GM18508 (cell line): ENCODE data around the gene MED26.
"Not testable (repeated sequence)": the region's sequence is repeated elsewhere in the genome, so short reads cannot be mapped to it uniquely, and the experiment has no call there.

ENCODE experiments used
- ATAC-seq: cut with Tn5 transposase; IDR thresholded peaks from one replicate; pipeline ENCODE4 v1.9.1; 2021; ENCODE audit warnings: moderate number of reproducible peaks; ENCODE audit not compliant: insufficient read depth, unreplicated experiment

Gene MED26, protein sequence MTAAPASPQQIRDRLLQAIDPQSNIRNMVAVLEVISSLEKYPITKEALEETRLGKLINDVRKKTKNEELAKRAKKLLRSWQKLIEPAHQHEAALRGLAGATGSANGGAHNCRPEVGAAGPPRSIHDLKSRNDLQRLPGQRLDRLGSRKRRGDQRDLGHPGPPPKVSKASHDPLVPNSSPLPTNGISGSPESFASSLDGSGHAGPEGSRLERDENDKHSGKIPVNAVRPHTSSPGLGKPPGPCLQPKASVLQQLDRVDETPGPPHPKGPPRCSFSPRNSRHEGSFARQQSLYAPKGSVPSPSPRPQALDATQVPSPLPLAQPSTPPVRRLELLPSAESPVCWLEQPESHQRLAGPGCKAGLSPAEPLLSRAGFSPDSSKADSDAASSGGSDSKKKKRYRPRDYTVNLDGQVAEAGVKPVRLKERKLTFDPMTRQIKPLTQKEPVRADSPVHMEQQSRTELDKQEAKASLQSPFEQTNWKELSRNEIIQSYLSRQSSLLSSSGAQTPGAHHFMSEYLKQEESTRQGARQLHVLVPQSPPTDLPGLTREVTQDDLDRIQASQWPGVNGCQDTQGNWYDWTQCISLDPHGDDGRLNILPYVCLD

GRCh38 chr19:16628183-16628983, at the start of gene MED26:
TSS of gene MED26 (minus strand) at chr19:16628204. CDS start at chr19:16627943, 261 bp downstream.
- peak; percentile 44 for ATAC-seq

DNA sequence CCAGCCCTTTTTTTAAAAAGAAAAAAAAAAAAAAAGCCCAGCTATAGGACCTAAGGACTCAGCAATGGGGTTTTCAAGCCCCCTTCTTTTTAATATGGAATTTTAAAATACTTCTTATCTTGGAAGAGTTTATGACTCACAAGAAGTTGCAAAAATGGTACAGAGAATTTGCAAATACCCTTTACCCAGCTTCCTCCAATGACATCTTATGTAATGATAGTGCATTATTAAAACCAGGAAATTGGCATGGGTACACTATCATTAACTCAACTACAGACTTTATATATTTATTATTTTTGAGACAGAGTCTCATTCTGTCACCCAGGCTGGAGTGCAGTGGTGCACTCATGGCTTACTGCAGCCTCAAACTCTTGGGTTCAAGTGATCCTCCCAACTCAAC, 49.1 kb upstream of the MED26 start:
- ATAC-seq, result no peak

DNA sequence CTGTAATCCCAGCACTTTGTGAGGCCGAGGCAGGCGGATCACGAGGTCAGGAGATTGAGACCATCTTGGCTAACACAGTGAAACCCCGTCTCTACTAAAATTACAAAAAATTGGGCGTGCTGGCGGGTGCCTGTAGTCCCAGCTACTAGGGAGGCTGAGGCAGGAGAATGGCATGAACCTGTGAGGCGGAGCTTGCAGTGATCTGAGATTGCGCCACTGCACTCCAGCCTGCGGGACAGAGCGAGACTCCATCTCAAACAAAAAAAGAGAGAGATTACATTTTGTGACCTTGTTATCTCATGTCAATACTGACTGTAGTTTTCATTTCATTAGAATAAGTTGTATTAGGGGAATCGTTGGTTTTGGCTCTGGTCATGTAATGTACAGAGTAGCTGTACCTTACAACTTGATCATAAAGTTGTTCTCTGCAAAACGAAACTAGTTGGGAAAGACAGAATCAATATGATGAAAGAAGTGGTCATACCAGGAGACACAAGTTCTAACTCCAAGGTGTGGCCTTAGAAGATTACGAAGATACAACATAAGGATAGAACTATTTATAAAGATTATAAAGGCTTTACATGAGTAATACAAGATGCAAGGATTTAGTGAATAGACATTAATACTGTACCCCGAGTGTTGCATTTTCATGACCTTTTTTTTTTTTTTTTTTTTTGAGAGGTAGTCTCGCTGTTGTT, 48.2 kb upstream of the MED26 start:
- no peak for ATAC-seq

- ATAC-seq, result not testable (repeated sequence)
Measured at GRCh38 chr19:16673839-16674238, 45.8 kb upstream of the MED26 start.

DNA sequence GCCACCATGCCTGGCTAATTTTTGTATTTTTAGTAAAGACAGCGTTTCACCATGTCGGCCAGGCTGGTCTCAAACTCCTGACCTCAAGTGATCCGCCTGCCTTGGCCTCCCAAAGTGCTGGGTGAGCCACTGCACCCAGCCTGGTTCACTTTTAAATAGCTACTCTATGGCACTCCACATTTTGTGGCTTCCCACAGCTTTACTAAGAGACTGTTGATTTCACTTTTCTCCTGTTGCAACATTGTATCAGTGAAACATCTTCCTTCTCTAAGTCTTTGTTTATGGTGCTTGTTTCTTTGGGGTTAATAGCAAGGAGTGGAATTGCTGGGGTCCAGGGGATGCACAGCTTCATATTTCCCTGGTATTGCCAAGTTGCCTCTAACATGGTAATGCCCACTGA, 45.2 kb upstream of the MED26 start:
- no peak for ATAC-seq

GRCh38 chr19:16671652-16672274, 43.8 kb upstream of the MED26 start:
- no peak for ATAC-seq

DNA sequence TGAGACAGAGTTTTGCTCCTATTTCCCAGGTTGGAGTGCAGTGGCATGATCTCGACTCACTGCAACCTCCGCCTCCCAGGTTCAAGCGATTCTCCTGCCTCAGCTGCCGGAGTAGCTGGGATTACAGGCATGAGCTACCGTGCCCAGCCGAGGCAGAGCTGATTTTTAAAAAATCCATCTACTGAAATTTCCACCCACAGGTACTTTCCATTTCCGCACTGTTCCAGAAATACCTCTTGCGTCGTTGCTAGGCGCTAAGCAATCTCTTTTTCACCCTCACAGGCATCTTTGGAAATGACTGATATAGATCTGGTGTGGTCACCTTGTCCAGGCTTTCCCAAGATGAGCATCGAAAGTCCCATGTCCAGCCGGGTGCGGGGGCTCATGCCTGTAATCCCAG, 42.3 kb upstream of the MED26 start:
- no peak for ATAC-seq

DNA sequence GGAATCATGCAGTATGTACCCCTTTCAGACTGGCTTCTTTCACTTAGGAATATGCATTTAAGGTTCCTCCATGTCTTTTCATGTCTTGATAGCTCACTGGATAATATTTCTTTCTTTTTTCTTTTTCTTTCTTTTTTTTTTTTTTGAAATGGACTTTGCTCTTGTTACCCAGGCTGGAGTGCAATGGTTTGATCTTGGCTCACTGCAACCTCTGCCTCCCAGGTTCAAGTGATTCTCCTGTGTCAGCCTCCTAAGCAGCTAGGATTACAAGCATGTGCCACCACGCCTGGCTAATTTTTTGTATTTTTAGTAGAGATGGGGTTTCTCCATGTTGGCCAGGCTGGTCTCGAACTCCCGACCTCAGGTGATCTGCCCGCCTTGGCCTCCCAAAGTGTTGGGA, 40.7 kb upstream of the MED26 start:
- not testable (repeated sequence) for ATAC-seq

DNA sequence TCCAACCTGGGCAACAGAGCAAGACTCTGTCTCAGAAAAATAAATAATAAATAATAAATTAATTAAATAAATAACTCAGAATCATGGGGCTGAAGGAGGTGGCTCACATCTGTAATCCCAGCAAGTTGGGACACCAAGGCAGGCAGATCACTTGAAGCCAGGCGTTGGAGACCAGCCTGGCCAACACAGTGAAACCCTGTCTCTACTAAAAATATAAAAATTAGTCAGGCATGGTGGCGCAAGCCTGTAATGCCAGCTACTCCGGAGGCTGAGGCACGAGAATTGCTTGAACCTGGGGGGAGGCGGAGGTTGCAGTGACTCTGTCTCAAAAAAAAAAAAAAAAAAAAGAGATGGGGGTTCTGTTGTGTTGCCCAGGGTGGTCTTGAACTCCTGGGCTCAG, 40.2 kb upstream of the MED26 start:
- no peak for ATAC-seq

GRCh38 chr19:16661480-16662034, 33.6 kb upstream of the MED26 start:
- no peak for ATAC-seq

DNA sequence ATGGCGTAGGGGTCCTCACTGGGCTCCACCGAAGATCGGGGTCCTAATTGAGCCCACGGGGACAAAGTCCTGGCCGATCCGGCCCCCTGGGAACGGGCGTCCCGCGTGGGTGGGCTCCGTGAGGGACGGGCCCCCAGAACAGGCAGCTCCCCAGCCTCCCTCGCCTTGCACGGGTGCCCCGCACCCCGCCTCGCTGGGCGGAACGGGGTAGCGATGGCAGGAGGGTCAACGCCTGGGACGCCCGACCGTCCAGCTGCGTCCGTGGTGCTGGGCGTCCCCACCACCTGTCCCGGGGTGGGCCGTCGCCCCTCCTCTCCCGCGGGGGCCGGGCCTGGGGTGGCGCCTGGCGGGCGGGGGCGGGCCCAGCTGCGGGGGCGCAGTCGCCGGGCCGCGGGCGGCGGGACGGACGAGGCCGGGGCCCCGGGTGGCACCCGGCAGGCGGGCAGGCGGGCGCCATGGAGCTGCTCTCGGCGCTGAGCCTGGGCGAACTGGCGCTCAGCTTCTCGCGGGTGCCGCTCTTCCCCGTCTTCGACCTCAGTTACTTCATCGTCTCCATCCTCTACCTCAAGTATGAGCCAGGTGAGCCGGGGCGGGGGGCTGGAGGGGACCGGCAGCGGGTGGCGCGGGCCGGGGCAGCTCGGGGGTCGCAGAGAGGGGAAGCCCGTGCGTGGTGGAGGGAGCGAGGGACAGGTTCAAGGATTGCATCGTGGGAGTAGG, 32.9 kb upstream of the MED26 start, which contains the start of gene TMEM38A:
TMEM38A (plus strand) TSS at position 377 of the 717 bp plus-strand sequence; CDS start at position 456, 79 bp downstream.
- no peak for ATAC-seq

DNA sequence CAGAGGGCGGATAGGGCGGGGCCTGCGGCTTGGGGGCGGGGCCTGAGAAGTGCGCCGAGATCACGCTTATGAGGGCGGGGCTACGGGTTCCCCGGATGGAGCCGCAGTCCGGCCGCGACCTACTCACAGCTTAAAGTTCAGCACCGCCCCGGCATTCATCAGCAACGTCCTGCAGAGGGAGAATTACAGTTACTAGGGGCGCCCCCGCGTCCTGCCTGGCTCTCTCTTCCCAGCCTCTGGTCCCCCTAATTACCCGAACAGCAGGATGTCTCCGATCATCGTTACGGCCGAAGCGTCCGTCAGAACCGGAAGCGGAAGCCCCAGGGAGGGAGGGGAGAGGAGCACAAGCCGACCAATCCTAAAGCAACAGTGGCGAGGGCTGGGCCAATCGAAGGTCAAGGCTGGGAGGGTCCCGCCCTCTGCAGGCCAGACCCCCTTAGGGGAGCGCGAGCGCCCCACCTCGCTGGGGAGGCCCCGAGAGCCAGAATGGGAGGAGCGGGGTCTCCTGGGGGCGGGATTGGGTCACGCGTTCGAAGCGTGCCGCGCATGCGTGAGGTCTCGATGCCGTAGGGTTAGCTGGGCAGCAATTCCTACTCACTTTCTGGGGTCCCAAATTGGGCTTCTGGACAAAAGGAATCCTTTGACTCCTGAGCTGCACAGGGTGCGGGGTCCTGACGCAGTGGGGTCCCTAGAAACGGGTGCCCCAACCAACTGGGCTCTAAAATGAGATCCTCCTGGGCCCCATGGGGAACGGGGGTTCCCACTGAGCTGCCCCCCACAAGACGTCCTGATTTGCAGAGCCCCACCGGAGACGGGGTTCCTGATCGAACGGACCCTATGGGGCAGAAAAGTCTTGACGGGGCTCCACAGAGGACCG, 32.1 kb upstream of the MED26 start, which contains the start of gene SMIM7:
SMIM7 (minus strand) TSS at position 313 of the 877 bp plus-strand sequence; CDS start at position 279, 34 bp downstream.
- peak; percentile 46 for ATAC-seq

DNA sequence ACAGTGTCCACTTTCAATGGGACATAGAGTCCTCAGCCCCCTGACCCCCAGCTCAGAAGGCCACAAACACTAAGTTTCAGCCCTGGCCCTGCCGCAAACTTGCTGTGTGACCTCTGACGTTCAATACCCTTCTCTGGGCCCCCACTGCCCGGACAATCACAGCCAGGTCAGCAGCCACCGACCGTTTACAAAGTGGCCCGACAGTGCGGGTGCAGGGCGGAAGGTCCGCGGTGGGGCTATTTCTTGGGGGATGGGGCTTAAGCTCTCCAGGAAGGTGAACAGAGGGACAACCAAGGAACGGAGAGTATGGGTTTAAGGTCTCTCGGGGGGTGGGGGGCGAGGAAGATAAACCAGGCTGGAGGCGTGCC, 31.4 kb upstream of the MED26 start:
- no peak for ATAC-seq

- no peak for ATAC-seq
Measured at GRCh38 chr19:16657384-16657783, 29.4 kb upstream of the MED26 start.

GRCh38 chr19:16655727-16656126, 27.7 kb upstream of the MED26 start:
- no peak for ATAC-seq

GRCh38 chr19:16654627-16655026, 26.6 kb upstream of the MED26 start:
- ATAC-seq, result no peak

DNA sequence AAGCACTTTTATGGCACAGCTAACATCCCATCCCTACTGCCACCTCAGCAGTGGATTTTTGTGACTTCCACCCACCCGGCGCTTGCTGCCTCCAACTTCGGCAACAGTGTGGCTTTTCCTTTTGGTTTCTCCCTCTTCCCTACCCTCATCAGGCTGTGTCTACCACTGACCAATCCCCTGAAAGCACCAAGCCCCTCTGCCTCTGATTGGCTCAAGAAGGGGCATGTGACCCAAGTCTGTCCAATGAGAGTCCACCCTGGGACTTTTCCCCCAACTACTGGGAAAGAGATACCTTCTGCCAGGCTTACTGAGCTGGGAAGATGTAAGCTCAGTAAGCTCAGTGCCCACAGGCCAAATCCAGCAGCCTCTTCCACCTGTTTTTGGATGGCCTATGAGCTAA, 26.1 kb upstream of the MED26 start:
- no peak for ATAC-seq

GRCh38 chr19:16652854-16653253, 24.9 kb upstream of the MED26 start:
- ATAC-seq, result no peak
